GM10248 (cell line): ENCODE data around the gene DSCAML1.

Experiments
- CTCF ChIA-PET: fragments of 300-600 bp; sonication (Branson Sonifier 250); formaldehyde crosslinking; extraction: SDS; loops from one replicate; lab custom pipeline; 2021; ENCODE audit warnings: antibody characterized with exemption; lab: Yijun Ruan, JAX
- POLR2A ChIA-PET: fragments of 350-650 bp; sonication (Branson Sonifier 250); formaldehyde crosslinking; extraction: SDS; loops from one replicate; lab custom pipeline; 2020; ENCODE audit warnings: antibody characterized with exemption; lab: Yijun Ruan, JAX
- DNase-seq: peaks from one replicate; pipeline ENCODE4 v3.0.0; 2012; ENCODE audit errors: extremely low spot score
- CTCF ChIP-seq: IDR thresholded peaks from 2 replicates; pipeline ENCODE4 v1.5.1; 2012; ENCODE audit warnings: mild to moderate bottlenecking, low read depth; ENCODE audit errors: extremely low read depth, missing control alignments, control extremely low read depth

DSCAML1 gene

GRCh38 chr11:117716521-117717440, 80.2 kb downstream of the DSCAML1 start:
- POLR2A ChIA-PET: no interaction called here
- CTCF ChIA-PET: no interaction called here
- TF ChIP-seq CTCF: no peak
- DNase-seq: no peak

- no peak for DNase-seq
- ChIA-PET CTCF (interaction anchor here (1.7 kb wide), 1 partner anchor 13 kb away, joined by 3 read pairs; no protein-coding TSS in a partner anchor), POLR2A (interaction anchor here (0.6 kb wide), 1 partner anchor 8 kb away, joined by 3 read pairs; no protein-coding TSS in a partner anchor)
- no peak for TF ChIP-seq CTCF
Observed at GRCh38 chr11:117715801-117716200, 81.2 kb downstream of the DSCAML1 start.

- CTCF ChIA-PET: interaction anchor here (1.3 to 1.6 kb wide), 2 partner anchors 18 to 340 kb away, joined by 3 read pairs; no protein-coding TSS in a partner anchor
- DNase-seq: no peak
- no peak for TF ChIP-seq CTCF
- POLR2A ChIA-PET: no interaction called here
Observed at GRCh38 chr11:117713538-117713991, 83.5 kb downstream of the DSCAML1 start.

- no peak for TF ChIP-seq CTCF
Observed at GRCh38 chr11:117712530-117712929, 84.5 kb downstream of the DSCAML1 start.

GRCh38 chr11:117711331-117711730, 85.7 kb downstream of the DSCAML1 start:
- no peak for TF ChIP-seq CTCF
- ChIA-PET POLR2A (no interaction called here), CTCF (interaction anchor here (1.2 to 1.7 kb wide), 3 partner anchors 9 to 80 kb away, joined by 3 read pairs; no protein-coding TSS in a partner anchor)

More at GRCh38 chr11:117712530-117712929, 84.5 kb downstream of the DSCAML1 start:
- ChIA-PET POLR2A (no interaction called here), CTCF (interaction anchor here (1.2 kb wide), 1 partner anchor 8 kb away, joined by 3 read pairs; no protein-coding TSS in a partner anchor)
- DNase-seq: no peak

GRCh38 chr11:117710211-117710610, 86.8 kb downstream of the DSCAML1 start:
- ChIA-PET POLR2A (no interaction called here), CTCF (interaction anchor here (0.7 to 1.7 kb wide), 4 partner anchors 13 to 79 kb away, joined by 3 read pairs; no protein-coding TSS in a partner anchor)
- no peak for TF ChIP-seq CTCF
- no peak for DNase-seq

More at GRCh38 chr11:117711331-117711730, 85.7 kb downstream of the DSCAML1 start:
- no peak for DNase-seq
